Stimulated activated CD4-positive, alpha-beta T cell treated with anti-CD3 and anti-CD28 coated beads, Interleukin-12 subunit alpha, Interleukin-12 subunit beta, amount 100 ng/mL, for 24 hours (primary cell): ENCODE measurements around the gene RTN4.
"Not testable (repeated sequence)": the region's sequence is repeated elsewhere in the genome, so short reads cannot be mapped to it uniquely, and the experiment has no call there.

Source experiments
- DNase-seq, 2 experiments: peaks; one replicate each; pipeline ENCODE4 v3.0.0-alpha.2; 2020; ENCODE audit warnings: low read depth in 2 of 2

Gene RTN4

GRCh38 chr2:55050100-55050994 is at the start of gene RTN4:
RTN4 (minus strand) TSS chr2:55050451; CDS start chr2:55050300, 151 bp downstream.
- peak; percentile 96 to 98 for DNase-seq

- no peak for DNase-seq
Measured at GRCh38 chr2:55099493-55099877, 49.2 kb upstream of the RTN4 start.

GRCh38 chr2:55097461-55098410 is 47.5 kb upstream of the RTN4 start:
- DNase-seq = no peak

GRCh38 chr2:55097082-55097460 is 46.8 kb upstream of the RTN4 start:
- DNase-seq = no peak

- DNase-seq = no peak
Measured at GRCh38 chr2:55096586-55096985, 46.3 kb upstream of the RTN4 start.

GRCh38 chr2:55093381-55093780 is 43.1 kb upstream of the RTN4 start:
- DNase-seq = no peak

GRCh38 chr2:55092439-55092838 is 42.2 kb upstream of the RTN4 start:
- no peak for DNase-seq

- not testable (repeated sequence) for DNase-seq
Measured at GRCh38 chr2:55091681-55092080, 41.4 kb upstream of the RTN4 start.

- no peak for DNase-seq
Measured at GRCh38 chr2:55090702-55091101, 40.5 kb upstream of the RTN4 start.

GRCh38 chr2:55089726-55090125 is 39.5 kb upstream of the RTN4 start:
- no peak for DNase-seq

GRCh38 chr2:55088400-55088799 is 38.1 kb upstream of the RTN4 start:
- no peak for DNase-seq

GRCh38 chr2:55087936-55088335 is 37.7 kb upstream of the RTN4 start:
- DNase-seq = no peak

- DNase-seq = no peak
Measured at GRCh38 chr2:55087501-55087900, 37.2 kb upstream of the RTN4 start.

GRCh38 chr2:55085113-55086040 is 35.1 kb upstream of the RTN4 start:
- DNase-seq = no peak

- no peak for DNase-seq
Measured at GRCh38 chr2:55084641-55085040, 34.4 kb upstream of the RTN4 start.

- no peak for DNase-seq
Measured at GRCh38 chr2:55080204-55080738, 30.0 kb upstream of the RTN4 start.

GRCh38 chr2:55078956-55079355 is 28.7 kb upstream of the RTN4 start:
- no peak for DNase-seq

- no peak for DNase-seq
Measured at GRCh38 chr2:55076721-55077120, 26.5 kb upstream of the RTN4 start.

- not testable (repeated sequence) for DNase-seq
Measured at GRCh38 chr2:55076019-55076418, 25.8 kb upstream of the RTN4 start.

GRCh38 chr2:55073000-55073983 is 23.0 kb upstream of the RTN4 start:
- no peak for DNase-seq
